Parathyroid adenoma (tissue), 2 donors: ENCODE measurements around the gene PPIP5K2.

Experiments used
- H2AFZ ChIP-seq: fragments of 300-600 bp; sonication (generic); one replicate; pipeline ENCODE4 v1.7.0; 2017; ENCODE audit warnings: antibody characterized with exemption, mild to moderate bottlenecking
- H3K27ac ChIP-seq: fragments of 300-600 bp; sonication (generic); one replicate; pipeline ENCODE4 v1.7.0; 2017
- H3K27me3 ChIP-seq: fragments of 300-600 bp; sonication (generic); one replicate; pipeline ENCODE4 v1.7.0; 2017; ENCODE audit warnings: low read length; ENCODE audit not compliant: control insufficient read depth, insufficient read depth
- H3K36me3 ChIP-seq: fragments of 300-600 bp; sonication (generic); one replicate; pipeline ENCODE4 v1.7.0; 2017; ENCODE audit warnings: low read length; ENCODE audit not compliant: control insufficient read depth, insufficient read depth
- H3K4me1 ChIP-seq: fragments of 300-600 bp; sonication (generic); one replicate; pipeline ENCODE4 v1.7.0; 2017; ENCODE audit warnings: control low read depth
- H3K4me2 ChIP-seq: fragments of 300-600 bp; sonication (generic); one replicate; pipeline ENCODE4 v1.7.0; 2017; ENCODE audit warnings: low read length
- H3K4me3 ChIP-seq: fragments of 300-600 bp; sonication (generic); one replicate; pipeline ENCODE4 v1.7.0; 2017; ENCODE audit warnings: low read depth, low read length
- H3K79me2 ChIP-seq: fragments of 300-600 bp; sonication (generic); one replicate; pipeline ENCODE4 v1.7.0; 2017; ENCODE audit warnings: control low read depth
- H3K9ac ChIP-seq: fragments of 300-600 bp; sonication (generic); one replicate; pipeline ENCODE4 v1.7.0; 2017; ENCODE audit warnings: mild to moderate bottlenecking
- H3K9me3 ChIP-seq: fragments of 300-600 bp; sonication (generic); one replicate; pipeline ENCODE4 v1.7.0; 2017; ENCODE audit warnings: low read length; ENCODE audit not compliant: control insufficient read depth
- TF ChIP-seq, protein P1 (sequence below): fragments of 300-600 bp; sonication (generic); IDR thresholded peaks from one replicate; pipeline ENCODE4 v1.7.0; 2017; ENCODE audit warnings: antibody characterized with exemption, mild to moderate bottlenecking
- donor health status: primary hyperparathyroidism.

Gene PPIP5K2

DNA sequence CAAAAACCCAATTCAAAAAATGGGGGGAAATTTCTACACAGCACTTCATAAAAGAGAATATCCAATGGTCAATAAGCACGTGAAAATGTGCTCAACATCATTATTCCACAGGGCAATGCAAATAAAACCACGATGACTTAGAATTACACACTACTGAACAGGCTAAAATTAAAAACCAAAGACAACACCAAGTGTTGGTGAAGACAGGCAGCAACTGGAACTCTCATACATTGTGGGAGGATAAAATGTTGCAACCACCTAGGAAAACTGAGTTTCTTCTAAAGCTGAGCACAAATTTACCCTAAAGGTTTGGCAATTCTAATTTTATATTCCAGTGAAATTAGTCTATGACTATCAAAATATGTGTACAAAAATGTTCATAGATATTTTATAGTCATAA, 9.7 kb upstream of the PPIP5K2 start:
- H3K79me2 ChIP-seq = peaks cover 6% of the 10 kb centered on the region
- H3K4me1 ChIP-seq = no peaks in the 10 kb centered on the region
- H3K27me3 ChIP-seq = no peaks in the 10 kb centered on the region
- H3K36me3 ChIP-seq = no peaks in the 10 kb centered on the region
- no peak overlapping the region for H3K27ac ChIP-seq
- no peak overlapping the region for H3K4me3 ChIP-seq
- no peak overlapping the region for H3K9ac ChIP-seq
- H3K4me2 ChIP-seq = no peak overlapping the region
- TF ChIP-seq, protein P1, sequence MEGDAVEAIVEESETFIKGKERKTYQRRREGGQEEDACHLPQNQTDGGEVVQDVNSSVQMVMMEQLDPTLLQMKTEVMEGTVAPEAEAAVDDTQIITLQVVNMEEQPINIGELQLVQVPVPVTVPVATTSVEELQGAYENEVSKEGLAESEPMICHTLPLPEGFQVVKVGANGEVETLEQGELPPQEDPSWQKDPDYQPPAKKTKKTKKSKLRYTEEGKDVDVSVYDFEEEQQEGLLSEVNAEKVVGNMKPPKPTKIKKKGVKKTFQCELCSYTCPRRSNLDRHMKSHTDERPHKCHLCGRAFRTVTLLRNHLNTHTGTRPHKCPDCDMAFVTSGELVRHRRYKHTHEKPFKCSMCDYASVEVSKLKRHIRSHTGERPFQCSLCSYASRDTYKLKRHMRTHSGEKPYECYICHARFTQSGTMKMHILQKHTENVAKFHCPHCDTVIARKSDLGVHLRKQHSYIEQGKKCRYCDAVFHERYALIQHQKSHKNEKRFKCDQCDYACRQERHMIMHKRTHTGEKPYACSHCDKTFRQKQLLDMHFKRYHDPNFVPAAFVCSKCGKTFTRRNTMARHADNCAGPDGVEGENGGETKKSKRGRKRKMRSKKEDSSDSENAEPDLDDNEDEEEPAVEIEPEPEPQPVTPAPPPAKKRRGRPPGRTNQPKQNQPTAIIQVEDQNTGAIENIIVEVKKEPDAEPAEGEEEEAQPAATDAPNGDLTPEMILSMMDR = no peak
- H2AFZ ChIP-seq = no peak overlapping the region
- no peaks in the 10 kb centered on the region for H3K9me3 ChIP-seq

DNA sequence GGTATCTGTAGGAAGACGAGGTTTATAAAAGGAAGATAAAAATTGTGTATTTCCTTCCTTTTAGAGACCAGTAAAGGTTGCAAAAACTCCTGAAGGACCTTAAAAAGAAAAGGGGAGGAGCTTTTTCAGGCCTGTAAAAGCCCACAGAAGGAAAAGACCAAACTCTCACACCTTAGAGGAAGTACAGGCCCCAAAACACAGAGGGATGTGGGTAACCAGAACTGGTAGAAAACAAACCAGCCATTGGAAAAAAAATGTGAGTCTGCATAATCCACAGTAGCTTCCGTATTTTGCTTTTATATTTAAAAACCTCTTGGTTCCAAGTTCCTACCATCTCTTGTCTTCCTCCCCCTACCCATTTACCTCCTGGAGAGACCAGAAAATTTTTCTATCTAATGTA, 8.6 kb upstream of the PPIP5K2 start:
- Histone ChIP-seq H2AFZ (no peak overlapping the region), H3K4me2 (no peak overlapping the region), H3K9me3 (no peaks in the 10 kb centered on the region), H3K4me3 (no peak overlapping the region), H3K36me3 (no peaks in the 10 kb centered on the region), H3K4me1 (no peaks in the 10 kb centered on the region), H3K27ac (no peak overlapping the region), H3K79me2 (peaks cover 6% of the 10 kb centered on the region), H3K9ac (no peak overlapping the region), H3K27me3 (no peaks in the 10 kb centered on the region)
- TF ChIP-seq, protein P1 = no peak

GRCh38 chr5:103112910-103113309, 7.2 kb upstream of the PPIP5K2 start:
- H3K27ac ChIP-seq = no peak overlapping the region
- no peaks in the 10 kb centered on the region for H3K36me3 ChIP-seq
- no peak overlapping the region for H3K4me2 ChIP-seq
- TF ChIP-seq, protein P1 = no peak
- H3K9ac ChIP-seq = no peak overlapping the region
- H2AFZ ChIP-seq = no peak overlapping the region
- H3K4me3 ChIP-seq = no peak overlapping the region
- no peaks in the 10 kb centered on the region for H3K4me1 ChIP-seq
- peaks cover 6% of the 10 kb centered on the region for H3K79me2 ChIP-seq
- H3K27me3 ChIP-seq = no peaks in the 10 kb centered on the region
- H3K9me3 ChIP-seq = no peaks in the 10 kb centered on the region

- Histone ChIP-seq H3K9ac (no peak overlapping the region), H3K79me2 (peaks cover 17% of the 10 kb centered on the region), H3K27me3 (no peaks in the 10 kb centered on the region), H3K4me3 (no peak overlapping the region), H3K4me1 (no peaks in the 10 kb centered on the region), H3K27ac (no peak overlapping the region), H3K4me2 (no peak overlapping the region), H3K36me3 (no peaks in the 10 kb centered on the region), H2AFZ (no peak overlapping the region), H3K9me3 (no peaks in the 10 kb centered on the region)
- TF ChIP-seq, protein P1 = no peak
Measured at GRCh38 chr5:103114440-103114839, 5.7 kb upstream of the PPIP5K2 start.

GRCh38 chr5:103117471-103117991, 2.6 kb upstream of the PPIP5K2 start:
- no peaks in the 10 kb centered on the region for H3K4me1 ChIP-seq
- TF ChIP-seq, protein P1 = no peak
- no peaks in the 10 kb centered on the region for H3K27me3 ChIP-seq
- no peak overlapping the region for H3K4me2 ChIP-seq
- H3K9me3 ChIP-seq = no peaks in the 10 kb centered on the region
- H3K9ac ChIP-seq = no peak overlapping the region
- H3K79me2 ChIP-seq = peaks cover 21% of the 10 kb centered on the region
- no peaks in the 10 kb centered on the region for H3K36me3 ChIP-seq
- H2AFZ ChIP-seq = no peak overlapping the region
- no peak overlapping the region for H3K27ac ChIP-seq
- no peak overlapping the region for H3K4me3 ChIP-seq
